Erythroblast (primary cell): Measurements from ENCODE around the gene PLCL2.
A peak's percentile ranks its signal among the peaks of the same experiment; 100 is the strongest.
"Not testable (repeated sequence)": the region's sequence is repeated elsewhere in the genome, so short reads cannot be mapped to it uniquely, and the experiment has no call there.

Experiments
- DNase-seq, 2 experiments: peaks; one replicate each; lab custom pipeline; 2025; lab: John Stamatoyannopoulos, UW
- GATA1 ChIP-seq: IDR thresholded peaks from 2 replicates; pipeline ENCODE4 v1.6.1; 2011; ENCODE audit warnings: low read depth, mild to moderate bottlenecking, control low read depth, low read length, moderate library complexity
- POLR2A ChIP-seq: IDR thresholded peaks from 2 replicates; pipeline ENCODE4 v1.6.1; 2011; ENCODE audit warnings: mild to moderate bottlenecking, low read length

Gene PLCL2

GRCh38 chr3:17103579-17103978, 218.8 kb downstream of the PLCL2 start:
- no peak for TF ChIP-seq GATA1
- no peak for TF ChIP-seq POLR2A
- no peak for DNase-seq

DNA sequence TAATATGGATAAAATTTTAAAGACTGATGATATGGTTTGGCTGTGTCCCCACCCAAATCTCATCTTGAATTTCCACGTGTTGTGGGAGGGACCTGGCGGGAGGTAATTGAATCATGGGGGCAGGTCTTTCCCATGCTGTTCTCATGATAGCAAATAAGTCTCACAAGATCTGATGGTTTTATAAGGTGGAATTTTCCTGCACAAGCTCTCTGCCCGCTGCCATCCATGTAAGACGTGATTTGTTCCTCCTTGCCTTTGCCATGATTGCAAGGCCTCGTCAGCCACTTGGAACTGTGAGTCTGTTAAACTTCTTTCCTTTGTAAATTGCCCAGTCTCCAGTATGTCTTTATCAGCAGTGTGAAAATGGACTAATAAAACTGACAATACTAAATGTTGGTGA, 222.0 kb downstream of the PLCL2 start:
- DNase-seq: not testable (repeated sequence)

- no peak for TF ChIP-seq GATA1
- no peak for TF ChIP-seq POLR2A
- DNase-seq: no peak
Measured at GRCh38 chr3:17110660-17111396, 226.1 kb downstream of the PLCL2 start.

DNA sequence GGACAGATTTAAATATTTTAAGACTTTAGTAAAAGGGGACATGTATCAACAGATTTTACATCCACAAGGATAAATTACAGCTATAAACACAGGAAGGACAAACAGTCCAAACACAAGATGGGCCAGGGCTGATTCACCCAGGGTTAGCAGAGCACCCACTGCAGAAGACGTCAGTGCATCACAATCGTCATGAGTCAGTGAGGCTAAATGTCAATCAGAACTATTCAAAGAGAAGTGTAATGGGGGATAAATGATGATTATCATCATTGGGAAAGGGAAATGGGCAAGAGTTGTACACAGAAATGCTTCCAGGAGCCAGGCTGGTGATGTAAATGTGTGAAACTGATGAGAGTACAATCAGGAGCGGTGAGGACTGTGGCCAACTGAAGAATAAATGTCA, 226.8 kb downstream of the PLCL2 start:
- no peak for DNase-seq
- TF ChIP-seq GATA1 (no peak), POLR2A (no peak)

DNA sequence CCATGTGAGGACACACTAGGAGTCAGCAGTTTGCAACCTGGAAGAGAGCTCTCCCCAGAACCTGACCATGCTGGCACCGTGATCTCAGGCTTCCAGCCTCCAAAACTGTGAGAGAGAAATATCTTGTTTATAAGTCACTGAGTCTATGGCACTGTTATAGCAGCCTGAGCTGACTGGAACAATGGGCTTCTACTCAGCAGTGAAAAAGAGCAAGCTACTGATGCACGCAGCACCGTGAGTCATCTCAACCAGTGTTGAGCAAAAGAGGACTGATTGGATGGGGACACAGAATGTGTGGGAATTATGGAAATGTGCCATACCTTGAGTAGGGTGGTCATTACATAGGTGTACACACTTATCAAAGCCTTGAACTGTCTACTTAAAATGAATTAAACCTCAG, 230.4 kb downstream of the PLCL2 start:
- no peak for TF ChIP-seq POLR2A
- no peak for TF ChIP-seq GATA1
- no peak for DNase-seq

GRCh38 chr3:17116007-17116600, 231.3 kb downstream of the PLCL2 start:
- no peak for DNase-seq
- TF ChIP-seq GATA1 (no peak), POLR2A (no peak)

- no peak for TF ChIP-seq GATA1
- no peak for DNase-seq
Measured at GRCh38 chr3:17118771-17119170, 234.0 kb downstream of the PLCL2 start.

DNA sequence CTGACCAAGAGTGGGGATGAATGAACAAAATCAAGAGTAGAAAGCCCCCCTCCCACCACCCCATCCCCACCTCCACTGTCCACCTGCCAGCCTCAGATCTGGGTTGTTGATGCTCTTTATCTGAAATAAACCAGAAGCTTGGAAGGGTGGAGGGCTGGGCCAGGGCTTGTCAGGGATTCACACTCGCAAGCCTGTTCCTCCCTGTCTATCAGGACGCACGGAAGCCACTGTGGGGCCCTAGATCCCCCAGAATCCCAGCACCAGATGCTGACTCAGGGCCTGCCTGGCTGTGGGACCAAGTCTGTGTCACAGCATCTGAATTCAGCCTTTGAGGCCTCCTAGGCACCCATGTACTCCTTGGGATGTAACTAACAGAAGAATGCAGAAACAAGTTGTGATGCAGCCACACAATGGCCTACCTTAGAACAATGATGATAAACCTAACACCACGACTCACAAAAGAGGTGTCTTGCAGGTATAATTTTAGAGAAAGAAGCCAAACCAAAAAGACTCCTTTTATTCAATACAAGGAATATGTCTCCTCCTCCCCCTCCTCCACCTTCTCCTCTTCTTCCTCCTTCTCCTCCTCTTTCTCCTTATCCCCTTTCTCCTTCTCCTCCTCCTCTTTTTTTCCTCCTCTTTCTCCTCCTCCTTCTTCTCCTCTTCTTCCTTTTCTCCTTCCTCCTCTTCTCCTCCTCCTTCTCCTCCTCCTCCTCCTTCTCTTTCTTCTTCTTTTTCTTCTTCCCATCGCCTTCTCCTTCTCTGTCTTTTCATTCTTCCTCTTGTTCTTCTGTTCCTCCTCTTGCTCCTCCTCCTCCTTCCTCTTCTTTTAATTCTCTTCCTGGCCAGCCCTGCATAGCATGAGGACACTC, 234.7 kb downstream of the PLCL2 start:
- TF ChIP-seq POLR2A (no peak), GATA1 (no peak)
- DNase-seq: peak; percentile 49 to 57

GRCh38 chr3:17120115-17120514, 235.4 kb downstream of the PLCL2 start:
- TF ChIP-seq POLR2A (no peak), GATA1 (no peak)
- DNase-seq: no peak

GRCh38 chr3:17121336-17121735, 236.6 kb downstream of the PLCL2 start:
- no peak for DNase-seq
- no peak for TF ChIP-seq POLR2A

DNA sequence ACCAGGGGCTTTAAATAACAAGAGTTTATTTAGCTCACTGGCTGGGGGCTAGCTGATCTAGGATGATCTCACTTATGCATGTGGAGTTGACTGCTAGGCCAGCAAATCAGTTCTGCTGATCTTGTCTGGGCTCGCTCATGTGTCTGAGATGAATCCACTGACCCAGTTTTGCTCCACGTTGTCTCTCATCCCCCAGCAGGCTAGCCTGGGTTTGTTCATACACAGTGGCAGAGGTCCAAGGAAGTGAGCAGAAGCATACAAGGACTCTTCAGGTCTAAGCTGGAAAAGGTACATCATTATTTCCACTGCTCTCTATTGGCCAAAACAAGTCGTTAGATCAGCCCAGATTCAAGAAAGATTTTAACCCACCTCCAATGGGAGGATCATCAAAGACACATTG, 238.0 kb downstream of the PLCL2 start:
- no peak for DNase-seq
- TF ChIP-seq POLR2A (no peak), GATA1 (no peak)

GRCh38 chr3:17125738-17126442, 241.1 kb downstream of the PLCL2 start:
- TF ChIP-seq GATA1 (no peak), POLR2A (no peak)
- DNase-seq: no peak

GRCh38 chr3:17128671-17129070, 243.9 kb downstream of the PLCL2 start:
- not testable (repeated sequence) for DNase-seq

GRCh38 chr3:17129556-17129955, 244.8 kb downstream of the PLCL2 start:
- DNase-seq: no peak
- no peak for TF ChIP-seq GATA1
- no peak for TF ChIP-seq POLR2A
